ENCODE measurements around the gene CAPN5. TPM values are rescaled to one million over a fixed set of nuclear protein-coding genes. Genes with fewer than 3 reads are reported as not detected.

CAPN5 gene
- total and polyA plus RNA-seq, 10 of the 15 experiments (the other 5 are each of a cell fraction or from before 2014, with no cell fraction given) = 0.02 to 0.33 (median 0.07) TPM; not detected in 3

DNA sequence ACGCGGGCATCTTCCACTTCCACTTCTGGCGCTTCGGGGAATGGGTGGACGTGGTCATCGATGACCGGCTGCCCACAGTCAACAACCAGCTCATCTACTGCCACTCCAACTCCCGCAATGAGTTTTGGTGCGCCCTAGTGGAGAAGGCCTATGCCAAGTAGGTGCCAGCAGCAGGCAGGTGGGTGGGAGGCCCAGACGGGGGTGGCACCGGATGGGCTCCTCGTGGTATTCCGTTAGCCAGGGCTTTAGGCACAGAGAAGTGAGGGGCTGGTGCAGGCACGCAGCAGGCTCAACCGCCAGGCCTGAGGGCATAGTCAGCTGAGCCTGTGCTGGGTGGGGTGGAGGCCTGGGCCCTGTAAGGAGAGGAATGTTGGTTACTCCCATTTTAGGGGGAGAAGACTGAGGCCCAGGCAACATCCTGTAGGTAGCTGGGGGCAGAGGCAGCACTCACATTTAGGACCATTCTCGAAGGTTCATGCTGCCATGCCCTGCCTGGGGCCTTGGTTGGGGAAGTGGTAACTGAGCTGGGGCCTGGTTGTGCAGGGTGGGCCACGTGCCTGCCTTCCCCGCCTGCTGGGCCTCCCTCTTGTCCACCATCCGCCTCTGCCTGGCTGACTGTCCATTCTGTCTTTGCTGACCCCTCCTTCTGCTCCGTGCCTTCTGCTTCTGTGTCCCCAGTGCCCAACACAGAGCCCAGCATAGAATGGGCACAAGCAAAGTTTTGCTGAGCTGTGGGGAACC is 46.0 kb downstream of the CAPN5 start:
- in situ Hi-C loops (cut with MboI) = no loop called here
- TF ChIP-seq FOXK2 (IDR thresholded peaks at IDR 0.05) (no peak), CBFB (IDR thresholded peaks at IDR 0.05; ENCODE audit: low read depth) (no peak), RUNX3 (IDR thresholded peaks at IDR 0.05; ENCODE audit: low read length) (no peak), BACH1 (IDR thresholded peaks at IDR 0.05; ENCODE audit: borderline replicate concordance) (no peak), EP300 (IDR thresholded peaks at IDR 0.05; ENCODE audit: borderline replicate concordance in 1 of 2, control insufficient read depth in 1 of 2, low read depth in 2 of 2, low read length in 2 of 2) (no peak), RBBP5 (conservative IDR thresholded peaks at IDR 0.05) (no peak), SREBF2 (IDR thresholded peaks at IDR 0.05; ENCODE audit: low read length) (no peak), RCOR1 (conservative IDR thresholded peaks at IDR 0.05; ENCODE audit: low read depth, low read length) (no peak), YY1 (IDR thresholded peaks at IDR 0.05; ENCODE audit: low read depth, low read length) (no peak), ZNF384 (IDR thresholded peaks at IDR 0.05; ENCODE audit: borderline replicate concordance, low read depth, low read length) (no peak), BRCA1 (IDR thresholded peaks at IDR 0.05; ENCODE audit: low read depth, low read length) (no peak), SMC3 (IDR thresholded peaks at IDR 0.05; ENCODE audit: borderline replicate concordance, low read length) (no peak)
- TF ChIP-seq, protein P1, sequence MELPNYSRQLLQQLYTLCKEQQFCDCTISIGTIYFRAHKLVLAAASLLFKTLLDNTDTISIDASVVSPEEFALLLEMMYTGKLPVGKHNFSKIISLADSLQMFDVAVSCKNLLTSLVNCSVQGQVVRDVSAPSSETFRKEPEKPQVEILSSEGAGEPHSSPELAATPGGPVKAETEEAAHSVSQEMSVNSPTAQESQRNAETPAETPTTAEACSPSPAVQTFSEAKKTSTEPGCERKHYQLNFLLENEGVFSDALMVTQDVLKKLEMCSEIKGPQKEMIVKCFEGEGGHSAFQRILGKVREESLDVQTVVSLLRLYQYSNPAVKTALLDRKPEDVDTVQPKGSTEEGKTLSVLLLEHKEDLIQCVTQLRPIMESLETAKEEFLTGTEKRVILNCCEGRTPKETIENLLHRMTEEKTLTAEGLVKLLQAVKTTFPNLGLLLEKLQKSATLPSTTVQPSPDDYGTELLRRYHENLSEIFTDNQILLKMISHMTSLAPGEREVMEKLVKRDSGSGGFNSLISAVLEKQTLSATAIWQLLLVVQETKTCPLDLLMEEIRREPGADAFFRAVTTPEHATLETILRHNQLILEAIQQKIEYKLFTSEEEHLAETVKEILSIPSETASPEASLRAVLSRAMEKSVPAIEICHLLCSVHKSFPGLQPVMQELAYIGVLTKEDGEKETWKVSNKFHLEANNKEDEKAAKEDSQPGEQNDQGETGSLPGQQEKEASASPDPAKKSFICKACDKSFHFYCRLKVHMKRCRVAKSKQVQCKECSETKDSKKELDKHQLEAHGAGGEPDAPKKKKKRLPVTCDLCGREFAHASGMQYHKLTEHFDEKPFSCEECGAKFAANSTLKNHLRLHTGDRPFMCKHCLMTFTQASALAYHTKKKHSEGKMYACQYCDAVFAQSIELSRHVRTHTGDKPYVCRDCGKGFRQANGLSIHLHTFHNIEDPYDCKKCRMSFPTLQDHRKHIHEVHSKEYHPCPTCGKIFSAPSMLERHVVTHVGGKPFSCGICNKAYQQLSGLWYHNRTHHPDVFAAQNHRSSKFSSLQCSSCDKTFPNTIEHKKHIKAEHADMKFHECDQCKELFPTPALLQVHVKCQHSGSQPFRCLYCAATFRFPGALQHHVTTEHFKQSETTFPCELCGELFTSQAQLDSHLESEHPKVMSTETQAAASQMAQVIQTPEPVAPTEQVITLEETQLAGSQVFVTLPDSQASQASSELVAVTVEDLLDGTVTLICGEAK (IDR thresholded peaks at IDR 0.05; ENCODE audit: borderline replicate concordance) = no peak
- TF ChIP-seq, protein P2, sequence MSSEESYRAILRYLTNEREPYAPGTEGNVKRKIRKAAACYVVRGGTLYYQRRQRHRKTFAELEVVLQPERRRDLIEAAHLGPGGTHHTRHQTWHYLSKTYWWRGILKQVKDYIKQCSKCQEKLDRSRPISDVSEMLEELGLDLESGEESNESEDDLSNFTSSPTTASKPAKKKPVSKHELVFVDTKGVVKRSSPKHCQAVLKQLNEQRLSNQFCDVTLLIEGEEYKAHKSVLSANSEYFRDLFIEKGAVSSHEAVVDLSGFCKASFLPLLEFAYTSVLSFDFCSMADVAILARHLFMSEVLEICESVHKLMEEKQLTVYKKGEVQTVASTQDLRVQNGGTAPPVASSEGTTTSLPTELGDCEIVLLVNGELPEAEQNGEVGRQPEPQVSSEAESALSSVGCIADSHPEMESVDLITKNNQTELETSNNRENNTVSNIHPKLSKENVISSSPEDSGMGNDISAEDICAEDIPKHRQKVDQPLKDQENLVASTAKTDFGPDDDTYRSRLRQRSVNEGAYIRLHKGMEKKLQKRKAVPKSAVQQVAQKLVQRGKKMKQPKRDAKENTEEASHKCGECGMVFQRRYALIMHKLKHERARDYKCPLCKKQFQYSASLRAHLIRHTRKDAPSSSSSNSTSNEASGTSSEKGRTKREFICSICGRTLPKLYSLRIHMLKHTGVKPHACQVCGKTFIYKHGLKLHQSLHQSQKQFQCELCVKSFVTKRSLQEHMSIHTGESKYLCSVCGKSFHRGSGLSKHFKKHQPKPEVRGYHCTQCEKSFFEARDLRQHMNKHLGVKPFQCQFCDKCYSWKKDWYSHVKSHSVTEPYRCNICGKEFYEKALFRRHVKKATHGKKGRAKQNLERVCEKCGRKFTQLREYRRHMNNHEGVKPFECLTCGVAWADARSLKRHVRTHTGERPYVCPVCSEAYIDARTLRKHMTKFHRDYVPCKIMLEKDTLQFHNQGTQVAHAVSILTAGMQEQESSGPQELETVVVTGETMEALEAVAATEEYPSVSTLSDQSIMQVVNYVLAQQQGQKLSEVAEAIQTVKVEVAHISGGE (CRISPR knock-in tag; IDR thresholded peaks at IDR 0.05) = no peak
- TF ChIP-seq, protein P3, sequence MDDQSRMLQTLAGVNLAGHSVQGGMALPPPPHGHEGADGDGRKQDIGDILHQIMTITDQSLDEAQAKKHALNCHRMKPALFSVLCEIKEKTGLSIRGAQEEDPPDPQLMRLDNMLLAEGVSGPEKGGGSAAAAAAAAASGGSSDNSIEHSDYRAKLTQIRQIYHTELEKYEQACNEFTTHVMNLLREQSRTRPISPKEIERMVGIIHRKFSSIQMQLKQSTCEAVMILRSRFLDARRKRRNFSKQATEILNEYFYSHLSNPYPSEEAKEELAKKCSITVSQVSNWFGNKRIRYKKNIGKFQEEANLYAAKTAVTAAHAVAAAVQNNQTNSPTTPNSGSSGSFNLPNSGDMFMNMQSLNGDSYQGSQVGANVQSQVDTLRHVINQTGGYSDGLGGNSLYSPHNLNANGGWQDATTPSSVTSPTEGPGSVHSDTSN (IDR thresholded peaks at IDR 0.05; ENCODE audit: insufficient replicate concordance, low read depth, low read length) = no peak

More for the DNA sequence above, 46.0 kb downstream of the CAPN5 start:
- Histone ChIP-seq H3K4me3 (no peak overlapping the region), H3K9ac (ENCODE audit: control insufficient read depth, insufficient read depth, low read length) (no peak overlapping the region), H3K9me3 (replicated peaks; ENCODE audit: control insufficient read depth, insufficient read depth, low read length) (no peaks in the 10 kb centered on the region), H3K36me3 (ENCODE audit: control insufficient read depth in 2 of 2, insufficient read depth in 2 of 2, low read length in 1 of 2) (no peaks in the 10 kb centered on the region), H3K4me1 (ENCODE audit: control insufficient read depth, insufficient read depth, low read length) (no peaks in the 10 kb centered on the region), H4K20me1 (ENCODE audit: control insufficient read depth, insufficient read depth) (no peaks in the 10 kb centered on the region), H2AFZ (ENCODE audit: control insufficient read depth, low read depth, low read length) (no peak overlapping the region), H3K27me3 (replicated peaks in 1 of 2; ENCODE audit: control insufficient read depth in 2 of 2, insufficient read depth in 2 of 2, low read length in 1 of 2) (no peaks in the 10 kb centered on the region; a peak in 1 of 4 replicates), H3K4me2 (ENCODE audit: control insufficient read depth, insufficient read depth) (no peak overlapping the region), H3K79me2 (ENCODE audit: control insufficient read depth, insufficient read depth, low read length) (no peaks in the 10 kb centered on the region), H3K27ac (ENCODE audit: control insufficient read depth, insufficient read depth) (no peak overlapping the region)
- SMC1A ChIA-PET (ENCODE audit: uncharacterized antibody, unreplicated experiment) = interaction anchor here (1.2 to 1.5 kb wide), 2 partner anchors 22 to 193 kb away, joined by 3 to 4 read pairs; no protein-coding TSS in a partner anchor
- RAD21 ChIA-PET (ENCODE audit: unreplicated experiment) = no interaction called here
- POLR2A ChIA-PET = no interaction called here
- no TSS peak for BruUV-seq (replicated peaks)
- ATAC-seq = no peak
- no peak for DNase-seq (ENCODE audit: low read depth, low spot score)
- FAIRE-seq = no peak
- WGBS (ENCODE audit: insufficient coverage, insufficient replicate concordance, low lambda C conversion rate, missing lambda C conversion rate) = 49% methylated on average over 17 of the region's 20 CpGs
- CTCF ChIA-PET = interaction anchor here (0.7 to 3.3 kb wide), 5 partner anchors 10 to 192 kb away, joined by 3 to 12 read pairs (median 5); partner anchors contain the start of genes MYO7A and OMP
- intact Hi-C loops (cut with micrococcal nuclease; ENCODE audit: unreplicated experiment) = no loop called here
